Skin of body (tissue), 2 donors: ENCODE measurements around the gene PLA2R1. TPM values are rescaled to one million over a fixed set of nuclear protein-coding genes. Genes with fewer than 3 reads are reported as not detected.

Source experiments
- DNase-seq: peaks from one replicate; lab custom pipeline; 2025; lab: John Stamatoyannopoulos, UW
- total RNA-seq: library from RNA; depleted of rRNA; stranded (reverse); fragments of >200 nt; gene quantifications from one replicate; pipeline ENCODE4 v1.2.3, GENCODE V29; 2014

The PLA2R1 gene
- total RNA-seq, 1 donor from 2014 or later, result 11.3 TPM

DNA sequence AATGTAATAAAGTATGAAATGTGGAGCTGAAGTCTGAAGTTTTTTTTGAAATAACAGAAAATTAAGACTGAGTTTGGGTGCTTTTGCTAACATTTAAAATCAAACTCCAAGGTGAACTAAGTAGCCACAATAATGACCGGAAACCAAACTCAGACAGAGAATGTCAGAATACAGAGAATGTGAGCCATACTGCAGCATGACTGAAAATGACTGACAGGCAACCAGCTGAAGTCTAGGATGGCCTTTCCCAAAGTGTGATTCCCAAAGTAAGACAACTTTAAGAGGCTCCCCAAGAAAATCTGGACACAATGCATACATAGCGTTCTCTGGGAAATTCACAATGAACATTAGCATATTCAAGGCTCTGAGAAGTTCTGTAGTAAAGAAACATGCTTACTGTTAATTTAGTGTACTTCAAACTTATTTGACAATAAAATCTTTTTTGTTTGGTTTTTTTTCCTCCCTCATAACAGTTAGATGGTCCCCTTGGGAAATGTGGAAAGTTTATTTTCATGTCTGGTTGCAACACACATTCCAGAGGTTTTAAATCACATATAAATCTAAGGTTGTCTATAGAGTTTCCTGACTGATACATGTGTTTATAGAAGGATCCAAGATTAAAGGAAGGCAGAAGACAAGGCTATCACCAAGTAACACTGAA is 28.6 kb downstream of the PLA2R1 start:
- peak; percentile 7 for DNase-seq

DNA sequence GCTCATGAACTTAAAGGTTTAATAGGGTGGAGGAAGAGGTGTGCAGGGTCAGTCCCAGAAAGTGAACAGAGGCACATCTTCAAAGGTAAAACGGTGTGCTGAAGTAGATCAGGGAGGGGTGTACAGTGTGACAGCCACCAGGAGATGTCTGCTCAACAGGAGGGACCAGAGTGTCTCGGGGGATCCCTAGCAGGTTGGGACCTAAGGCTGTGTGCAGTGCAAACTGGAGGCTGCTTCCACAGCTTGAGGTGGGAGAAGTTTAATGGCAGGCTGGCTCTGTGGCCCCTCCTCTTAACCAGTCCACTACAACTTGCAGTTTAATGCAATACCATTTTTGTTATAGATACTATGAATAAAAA is 33.2 kb downstream of the PLA2R1 start:
- DNase-seq, result no peak

DNA sequence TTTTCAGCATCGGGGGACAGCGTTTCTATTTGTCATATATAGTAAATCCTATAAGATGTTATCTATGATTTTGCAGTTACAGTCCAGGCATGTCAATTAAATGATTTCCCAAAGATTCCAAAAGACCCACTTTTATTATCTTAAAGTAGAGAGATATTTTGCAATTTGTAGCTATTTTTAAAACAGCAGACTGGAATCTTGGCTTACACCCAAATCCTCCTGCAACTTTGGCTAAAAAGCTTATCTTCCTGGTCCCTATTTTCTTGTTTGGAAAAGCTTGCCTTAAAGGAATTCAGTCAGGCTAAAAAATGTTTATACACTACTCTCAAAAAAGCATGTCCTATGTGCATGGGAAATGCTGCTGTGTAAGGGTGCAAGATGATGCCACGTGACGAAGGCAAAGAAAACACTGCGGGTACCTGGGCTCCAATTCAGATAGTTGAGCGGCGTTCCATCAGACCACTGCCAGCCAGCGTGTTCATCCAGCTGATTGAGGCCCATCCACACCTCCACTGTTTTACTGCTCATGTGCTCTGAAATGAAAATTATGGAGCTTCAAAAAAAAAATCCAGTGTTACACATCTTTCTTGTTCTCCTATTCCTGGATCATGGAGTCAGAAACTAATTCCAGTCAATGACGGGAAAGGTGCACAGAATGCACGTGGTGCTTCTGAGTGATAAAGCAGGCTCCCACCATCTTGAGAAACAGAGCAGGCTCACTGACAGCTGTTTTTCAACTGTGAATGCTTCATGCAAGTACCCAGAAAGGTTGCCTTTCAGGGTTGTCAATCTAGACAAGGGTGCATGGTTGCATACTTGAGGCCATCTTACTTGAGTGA is 33.8 kb downstream of the PLA2R1 start:
- peak; percentile 20 for DNase-seq

DNA sequence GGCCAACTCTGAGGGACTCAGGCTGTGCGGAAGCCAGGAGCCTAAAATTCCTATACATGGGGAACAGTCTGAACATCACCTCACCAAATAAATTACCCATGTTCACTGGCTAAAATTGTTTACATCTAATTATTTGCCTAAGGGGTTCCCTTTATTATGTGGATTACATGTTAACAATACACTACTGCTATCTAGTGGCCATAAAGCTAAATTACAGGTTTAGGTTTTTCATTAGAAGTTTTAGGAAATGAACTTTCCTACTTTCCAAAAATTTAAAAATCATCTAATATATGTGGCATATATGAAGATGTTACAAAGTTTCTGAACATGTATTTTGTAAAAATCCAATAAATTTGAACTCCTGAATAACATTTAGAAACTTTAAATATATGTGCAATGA is 40.3 kb downstream of the PLA2R1 start:
- no peak for DNase-seq

DNA sequence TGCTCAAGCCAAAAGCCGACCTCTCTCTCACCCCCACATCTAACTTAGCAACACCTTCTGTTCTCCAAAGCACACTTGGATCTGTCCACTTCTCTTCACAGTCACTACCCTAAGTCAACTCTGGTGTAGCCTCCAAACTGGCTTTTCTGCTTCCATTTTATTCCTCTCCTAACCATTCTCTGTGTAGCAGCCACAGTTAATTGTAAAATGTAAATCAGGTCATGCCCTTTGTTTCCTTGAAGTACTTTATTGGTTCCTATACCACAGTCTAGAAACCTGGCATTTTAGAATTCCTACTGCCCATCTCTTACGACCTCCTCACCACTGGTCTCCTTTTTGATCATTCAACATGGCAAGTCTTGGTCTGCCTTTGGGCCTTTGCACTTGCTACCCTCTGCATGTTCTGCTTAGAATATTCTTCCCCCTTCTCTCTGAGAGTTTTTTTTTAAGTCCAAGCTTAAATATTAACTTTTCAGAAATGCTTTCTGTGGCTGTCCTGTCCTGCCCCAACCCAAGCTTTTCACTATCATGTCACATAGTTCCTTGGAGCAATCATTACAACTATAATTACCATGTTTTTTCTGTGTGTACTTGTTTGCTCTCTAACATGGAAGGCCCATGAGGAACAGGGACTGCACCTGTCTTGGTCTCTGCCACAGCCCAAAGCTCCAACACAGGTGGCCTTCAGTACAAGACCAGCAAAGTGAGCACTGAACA is 42.9 kb downstream of the PLA2R1 start:
- DNase-seq, result no peak

DNA sequence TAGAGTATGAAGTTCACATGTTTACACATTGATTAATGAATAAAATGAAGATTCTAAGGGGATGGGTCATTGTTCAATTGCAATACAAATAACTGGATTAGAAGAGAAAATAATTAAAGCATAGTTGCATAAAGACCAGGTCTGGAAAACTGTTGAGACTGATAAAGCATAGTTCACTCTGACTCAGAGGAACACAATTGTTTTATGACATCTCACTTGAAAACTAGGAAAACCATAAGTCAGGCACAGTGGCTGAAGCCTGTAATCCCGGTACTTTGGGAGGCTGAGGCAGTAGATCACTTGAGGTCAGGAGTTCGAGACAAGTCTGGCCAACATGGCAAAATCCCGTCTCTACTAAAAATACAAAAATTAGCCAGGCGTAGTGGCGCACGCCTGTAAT is 46.7 kb downstream of the PLA2R1 start:
- DNase-seq, result no peak

DNA sequence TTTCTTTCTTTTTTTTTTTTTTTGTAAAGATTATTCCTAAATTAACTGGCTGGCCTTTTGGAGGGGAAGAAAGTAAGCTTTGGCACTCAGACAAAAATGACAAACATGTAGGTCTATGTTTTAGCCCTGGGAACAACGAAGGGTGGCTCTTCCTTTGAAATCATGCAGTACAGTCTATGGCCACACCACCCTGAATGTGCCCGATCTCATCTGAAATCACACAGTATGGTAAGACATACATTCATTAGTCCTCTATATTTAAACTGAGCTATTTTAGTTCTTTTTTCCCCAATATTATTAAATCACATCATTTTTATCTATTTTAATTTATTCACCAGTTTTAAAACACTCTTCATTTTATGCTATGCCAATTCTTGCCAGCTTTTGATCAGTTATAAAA is 48.2 kb downstream of the PLA2R1 start:
- DNase-seq, result no peak

DNA sequence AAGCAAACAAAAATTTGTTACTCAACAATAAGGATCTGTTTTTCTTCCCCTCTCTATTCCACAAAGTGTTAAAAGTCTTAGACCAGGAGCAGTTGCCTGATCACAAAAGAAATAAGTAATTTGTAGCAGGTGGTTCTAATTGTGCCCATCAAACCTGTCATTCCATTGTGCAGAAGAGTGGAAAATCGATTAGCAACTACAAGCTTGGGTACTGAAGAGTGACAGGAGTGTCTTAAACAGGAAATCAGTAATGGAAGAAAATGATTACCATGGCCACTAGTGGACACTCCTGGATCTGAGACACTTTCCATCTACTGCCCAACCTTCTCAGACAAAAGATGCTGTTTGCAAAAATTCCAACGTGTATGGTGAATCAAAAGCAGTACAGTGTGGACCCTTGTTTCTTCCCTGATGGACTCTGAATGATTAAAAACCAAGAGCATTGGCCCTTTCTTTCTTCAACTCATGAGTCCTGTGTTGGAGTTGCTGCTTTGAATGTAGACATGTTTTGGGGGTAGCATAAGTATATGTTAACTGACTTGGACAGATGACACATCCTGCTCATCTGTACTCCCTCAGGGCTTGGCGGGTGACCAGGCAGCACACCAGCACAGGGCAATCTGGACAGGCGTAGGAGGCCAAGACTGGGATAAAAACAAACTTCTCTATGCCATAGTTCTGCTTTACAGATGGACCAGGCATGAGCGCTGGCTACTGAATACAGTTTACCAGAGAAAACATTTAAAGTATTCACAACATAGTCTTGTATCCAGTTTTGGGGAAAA is 51.9 kb downstream of the PLA2R1 start:
- no peak for DNase-seq

DNA sequence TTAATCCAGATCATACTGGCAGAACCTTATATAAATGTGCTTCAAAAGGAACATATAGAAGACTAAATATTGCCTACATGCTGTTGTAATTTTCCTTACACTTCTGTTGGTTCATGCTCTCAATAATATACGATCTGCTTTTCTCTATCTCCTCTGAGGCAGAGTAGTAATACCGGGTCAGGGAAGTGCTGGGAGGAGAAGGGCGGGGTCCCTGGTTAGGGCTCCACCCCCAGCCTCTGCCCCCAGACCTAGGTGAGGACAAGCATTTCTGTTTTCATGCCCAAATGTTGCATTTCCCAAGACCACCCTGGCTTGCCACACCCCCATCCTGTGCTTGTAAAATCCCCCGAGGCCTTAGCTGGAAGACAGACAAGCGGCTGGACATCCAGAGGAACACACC is 55.3 kb downstream of the PLA2R1 start:
- no peak for DNase-seq

DNA sequence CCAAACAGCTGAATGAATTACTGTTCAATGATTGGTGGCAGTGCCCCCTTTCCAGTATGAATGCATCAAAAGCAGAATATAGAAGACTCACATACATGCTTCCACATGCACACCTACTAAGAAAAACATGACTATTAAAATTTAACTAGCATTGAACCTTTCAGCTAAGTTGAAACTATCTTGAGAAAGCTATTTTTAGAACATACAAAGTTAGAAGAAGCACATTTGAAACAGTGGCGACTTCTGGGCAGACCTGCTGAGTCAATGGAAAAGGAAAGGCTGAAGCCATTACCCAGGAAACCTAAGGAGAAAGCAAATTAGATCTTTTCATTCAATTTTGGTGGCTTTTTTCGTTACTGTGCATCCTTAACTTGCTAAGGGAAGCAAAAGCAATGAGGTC is 55.9 kb downstream of the PLA2R1 start:
- no peak for DNase-seq

DNA sequence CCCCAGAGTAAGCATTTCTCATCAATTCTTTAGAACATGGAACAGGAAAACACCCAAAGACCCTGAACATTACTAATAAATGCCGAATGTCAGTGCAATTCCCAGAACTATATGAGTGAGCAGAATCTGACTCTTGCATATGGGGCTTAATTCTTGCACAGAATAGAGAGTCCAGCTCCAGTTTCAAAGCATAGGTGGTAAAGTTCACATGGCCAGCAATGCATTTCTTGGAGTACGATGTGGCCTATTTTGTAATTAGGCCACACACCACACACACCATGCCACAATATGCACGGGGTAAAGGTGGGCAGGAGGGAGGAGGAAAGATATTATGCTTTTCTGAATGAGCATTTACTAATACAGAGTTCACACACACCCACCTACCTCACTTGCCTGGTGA is 56.5 kb downstream of the PLA2R1 start:
- no peak for DNase-seq

DNA sequence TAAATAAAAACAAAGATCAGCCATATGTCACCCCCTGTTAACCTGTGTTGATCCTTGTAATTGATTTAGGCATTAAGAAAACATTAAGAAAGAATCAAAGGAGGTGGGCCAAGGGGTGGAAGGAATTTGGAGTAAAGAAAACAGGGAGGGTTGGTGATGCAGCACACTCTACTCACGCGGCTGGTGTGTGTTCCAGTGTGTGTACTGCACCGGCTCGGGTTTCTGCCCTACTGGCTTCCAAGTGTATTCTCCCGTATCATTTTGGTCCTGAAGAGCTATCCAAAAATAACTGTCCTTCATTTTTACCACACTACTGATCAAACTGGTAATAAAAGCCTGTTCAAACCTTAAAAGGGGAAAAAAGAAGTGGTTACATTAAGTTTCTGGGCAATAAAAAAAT is 56.9 kb downstream of the PLA2R1 start:
- no peak for DNase-seq

DNA sequence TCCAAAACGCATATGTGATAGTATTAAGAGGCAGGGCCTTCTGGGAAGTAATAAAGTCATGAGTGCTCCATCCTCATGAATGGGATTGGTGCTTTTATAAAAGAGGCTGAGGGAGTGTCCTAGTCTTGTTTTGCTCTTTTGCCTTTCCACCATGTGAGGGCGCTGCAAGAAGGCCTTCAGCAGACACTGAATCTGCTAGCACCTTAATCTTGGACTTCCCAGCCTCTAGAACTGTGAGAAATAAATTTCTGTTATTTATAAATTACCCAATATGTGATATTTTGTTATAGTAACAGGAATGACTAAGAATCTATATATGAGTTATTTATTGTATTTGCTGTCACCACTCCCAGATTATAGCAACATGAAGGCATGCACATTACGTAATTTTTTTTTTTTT is 63.5 kb downstream of the PLA2R1 start:
- DNase-seq, result no peak

DNA sequence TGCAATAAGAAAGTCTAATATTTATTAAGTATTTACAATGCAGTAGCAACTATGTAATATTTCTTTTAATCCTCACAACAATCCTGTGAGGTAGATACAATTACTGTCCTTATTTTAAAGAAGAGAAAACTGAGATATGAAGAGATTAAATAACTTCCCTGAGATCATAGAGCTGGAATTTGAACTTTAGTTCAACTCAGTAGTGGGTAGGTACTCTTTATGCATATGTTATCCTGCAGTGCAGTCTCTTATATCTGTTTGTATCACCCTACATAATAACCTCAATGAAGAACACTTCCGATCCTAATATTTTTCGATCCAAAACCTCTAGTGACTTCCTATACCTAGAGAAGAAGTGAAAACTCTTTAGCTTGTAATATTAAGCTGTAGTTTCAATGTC is 64.2 kb downstream of the PLA2R1 start:
- DNase-seq, result no peak

DNA sequence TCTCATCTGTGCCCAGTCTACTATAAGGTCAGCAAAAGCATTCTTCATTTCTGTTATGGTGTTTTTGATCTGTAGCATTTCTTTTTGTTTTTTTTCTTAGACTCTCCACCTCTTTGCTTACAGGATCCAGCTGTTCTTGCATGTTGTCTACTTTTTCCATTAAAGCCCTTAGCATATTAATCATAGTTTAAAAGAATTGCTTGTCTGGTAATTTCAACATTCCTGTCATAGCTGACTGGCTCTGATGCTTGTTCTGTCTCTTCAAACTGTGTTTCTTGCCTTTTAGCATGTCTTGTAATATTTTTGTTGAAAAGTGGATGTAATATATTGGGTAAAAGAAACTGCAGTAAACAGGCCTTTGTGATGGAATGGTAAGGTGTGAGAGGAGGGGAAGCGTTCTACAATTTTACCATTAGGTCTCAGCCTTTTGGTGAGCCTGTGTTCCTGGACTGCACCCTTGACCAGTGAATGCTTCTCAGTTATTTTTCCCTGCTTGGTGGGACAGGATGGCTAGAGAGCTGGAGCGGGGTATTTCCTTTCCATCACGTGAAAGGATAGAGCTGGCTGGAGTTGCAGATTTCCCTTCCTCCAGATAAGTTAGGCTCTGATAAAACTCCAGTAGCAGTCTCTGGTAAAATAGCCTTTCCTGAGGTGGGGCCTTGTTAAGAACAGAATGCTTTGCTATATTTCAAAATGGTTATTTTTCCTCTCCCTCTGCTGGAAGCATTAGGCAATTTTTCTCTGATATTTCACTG is 65.4 kb downstream of the PLA2R1 start:
- no peak for DNase-seq

DNA sequence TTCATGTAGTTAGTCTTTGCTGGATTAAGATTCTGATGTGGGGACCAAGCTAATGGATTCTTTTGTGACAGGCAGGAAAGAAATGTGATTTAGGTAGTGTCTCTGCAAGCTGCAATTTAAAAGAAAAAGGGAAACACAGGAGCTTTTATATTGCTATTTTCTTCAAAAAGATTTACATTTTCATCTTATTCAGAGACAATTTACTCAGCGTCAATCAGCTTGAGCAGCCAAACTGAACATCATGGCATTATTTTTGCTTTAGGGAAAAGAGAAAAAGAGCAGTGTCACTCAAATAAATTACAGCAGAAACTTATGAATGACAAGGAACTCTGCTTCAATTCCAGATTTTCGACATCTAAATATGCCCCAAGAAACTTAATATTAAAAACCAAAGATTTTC is 67.4 kb downstream of the PLA2R1 start:
- no peak for DNase-seq

DNA sequence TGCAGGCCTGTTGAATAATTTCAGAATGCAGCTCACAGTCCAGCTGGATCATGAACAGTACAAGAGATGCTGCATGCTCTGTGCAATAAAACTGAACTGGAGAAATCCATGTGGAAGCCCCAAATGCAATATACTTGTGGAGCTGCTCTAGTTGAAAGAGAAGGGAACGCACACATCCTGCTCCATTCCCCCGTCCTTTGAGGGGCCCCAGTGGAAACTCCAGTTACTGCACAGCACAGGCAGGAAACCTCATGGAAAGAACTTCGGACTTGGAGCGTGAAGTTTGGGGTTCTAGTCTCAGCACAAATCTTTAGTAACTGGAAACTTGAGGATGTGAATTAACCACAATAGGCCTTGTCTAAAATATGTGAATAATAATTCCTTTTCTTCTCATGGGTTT is 73.2 kb downstream of the PLA2R1 start:
- DNase-seq, result no peak

DNA sequence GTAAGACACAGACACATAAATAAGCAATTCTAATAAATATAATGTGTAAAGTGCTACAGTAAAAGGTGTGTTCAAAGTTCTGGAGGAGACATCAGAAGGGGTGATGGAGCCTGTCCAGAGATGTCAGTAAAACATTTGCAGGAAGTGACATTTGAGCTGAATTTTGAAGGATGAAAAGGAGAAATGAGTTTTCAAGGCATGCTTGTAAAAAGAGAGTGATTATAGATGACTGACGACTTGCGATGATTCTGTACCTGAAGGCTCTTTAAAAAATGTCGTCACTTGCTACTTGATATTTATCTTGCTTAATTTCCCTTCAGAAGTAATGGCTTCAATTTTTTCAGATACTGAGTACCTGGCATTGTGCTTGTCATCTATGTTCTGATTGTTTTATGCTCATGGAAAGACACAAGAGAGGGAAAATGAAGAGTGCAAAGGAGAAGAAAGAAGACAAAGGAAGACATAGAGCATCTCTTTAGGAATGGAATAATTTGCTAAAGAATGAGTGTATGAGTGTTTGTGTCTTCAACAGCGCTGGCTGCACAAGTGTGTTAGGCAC is 73.9 kb downstream of the PLA2R1 start:
- DNase-seq, result no peak

DNA sequence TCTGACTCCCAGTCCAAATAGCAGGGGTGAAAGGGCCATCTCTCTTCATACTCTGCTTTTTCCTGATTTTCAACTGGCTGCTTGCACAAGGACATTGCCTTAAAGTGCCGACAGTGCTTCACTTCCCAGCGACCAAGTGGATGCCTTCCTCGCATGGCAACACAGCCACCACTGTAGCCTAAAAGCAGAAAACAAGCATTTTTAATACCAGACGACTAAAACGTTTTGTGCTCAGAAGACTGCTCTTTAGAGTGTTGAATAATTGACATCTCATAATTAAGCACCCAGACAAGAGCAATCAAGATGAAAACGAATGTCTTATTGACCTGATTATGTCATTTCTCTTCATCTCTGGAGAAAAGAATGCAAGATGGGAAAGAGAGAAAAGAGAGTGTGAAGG is 75.2 kb downstream of the PLA2R1 start:
- DNase-seq, result no peak

DNA sequence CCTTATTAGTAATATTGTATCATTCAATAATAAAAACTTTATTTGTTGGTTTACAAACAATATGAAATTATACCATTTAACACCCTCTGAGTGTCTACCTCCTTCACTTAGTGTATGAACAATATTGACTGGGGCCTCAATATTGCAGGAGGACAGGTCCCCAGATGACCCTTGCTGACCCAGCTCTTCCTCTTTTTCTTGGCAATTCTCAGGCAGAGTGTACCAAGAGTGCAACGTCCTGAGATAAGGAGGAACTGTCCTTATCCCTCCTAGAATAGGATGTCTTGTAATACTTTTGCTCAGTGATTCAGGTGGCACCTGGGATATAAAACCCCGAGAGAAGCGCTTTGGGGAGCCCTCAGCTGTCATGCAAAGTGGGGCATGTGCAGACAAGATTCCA is 76.8 kb downstream of the PLA2R1 start:
- no peak for DNase-seq

DNA sequence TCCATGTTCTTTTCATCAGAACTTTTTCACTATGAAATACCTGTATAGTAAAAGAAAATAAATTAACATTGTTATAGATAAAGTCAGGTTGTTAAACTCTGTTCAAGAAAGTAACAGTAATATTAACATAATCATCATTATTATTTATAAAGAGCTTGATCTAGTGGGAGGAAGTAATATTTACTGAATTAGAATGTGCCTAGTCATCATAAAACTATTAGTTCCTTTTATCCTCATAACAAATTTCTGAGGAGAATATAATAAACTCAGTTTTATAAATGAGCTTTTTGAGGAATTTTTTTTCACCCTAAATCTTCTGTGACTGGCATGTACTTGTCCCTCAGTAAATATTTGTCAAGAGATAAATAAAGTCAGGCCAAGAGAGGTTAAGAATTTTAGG is 78.4 kb downstream of the PLA2R1 start:
- no peak for DNase-seq
